ENCODE data around the gene PTTG1IP2.
"Not testable (repeated sequence)": the region's sequence is repeated elsewhere in the genome, so short reads cannot be mapped to it uniquely, and the experiment has no call there.

The PTTG1IP2 gene

GRCh38 chr7:90458104-90458503 is 11.3 kb upstream of the PTTG1IP2 start:
- no peak overlapping the region for H3K4me3 ChIP-seq (ENCODE audit: control insufficient read depth, low read depth, low read length)
- TF ChIP-seq CTCF (IDR thresholded peaks at IDR 0.05; ENCODE audit: control insufficient read depth, insufficient read depth, low read depth, low read length, missing control alignments), result no peak
- no peak for DNase-seq (ENCODE audit: low read depth)

GRCh38 chr7:90459888-90460287 is 9.6 kb upstream of the PTTG1IP2 start:
- peak; percentile 10 for TF ChIP-seq CTCF (IDR thresholded peaks at IDR 0.05; ENCODE audit: control insufficient read depth, insufficient read depth, low read depth, low read length, missing control alignments)
- DNase-seq (ENCODE audit: low read depth), result no peak
- H3K4me3 ChIP-seq (ENCODE audit: control insufficient read depth, low read depth, low read length), result no peak overlapping the region

- H3K4me3 ChIP-seq (ENCODE audit: control insufficient read depth, low read depth, low read length), result no peak overlapping the region
- TF ChIP-seq CTCF (IDR thresholded peaks at IDR 0.05; ENCODE audit: control insufficient read depth, insufficient read depth, low read depth, low read length, missing control alignments), result no peak
- DNase-seq (ENCODE audit: low read depth), result no peak
These were observed 8.2 kb upstream of the PTTG1IP2 start for GRCh38 chr7:90461219-90461618.

GRCh38 chr7:90463151-90463628 is 6.2 kb upstream of the PTTG1IP2 start:
- not testable (repeated sequence) for DNase-seq (ENCODE audit: low read depth); H3K4me3 ChIP-seq (ENCODE audit: control insufficient read depth, low read depth, low read length)

GRCh38 chr7:90465816-90466215 is 3.6 kb upstream of the PTTG1IP2 start:
- no peak for DNase-seq (ENCODE audit: low read depth)
- no peak overlapping the region for H3K4me3 ChIP-seq (ENCODE audit: control insufficient read depth, low read depth, low read length)
- no peak for TF ChIP-seq CTCF (IDR thresholded peaks at IDR 0.05; ENCODE audit: control insufficient read depth, insufficient read depth, low read depth, low read length, missing control alignments)

- H3K4me3 ChIP-seq (ENCODE audit: control insufficient read depth, low read depth, low read length), result no peak overlapping the region
- DNase-seq (ENCODE audit: low read depth), result no peak
- TF ChIP-seq CTCF (IDR thresholded peaks at IDR 0.05; ENCODE audit: control insufficient read depth, insufficient read depth, low read depth, low read length, missing control alignments), result no peak
These were observed 3.5 kb downstream of the PTTG1IP2 start for GRCh38 chr7:90472805-90473540.

GRCh38 chr7:90473814-90474213 is 4.4 kb downstream of the PTTG1IP2 start:
- no peak for TF ChIP-seq CTCF (IDR thresholded peaks at IDR 0.05; ENCODE audit: control insufficient read depth, insufficient read depth, low read depth, low read length, missing control alignments)
- DNase-seq (ENCODE audit: low read depth), result no peak
- no peak overlapping the region for H3K4me3 ChIP-seq (ENCODE audit: control insufficient read depth, low read depth, low read length)

Measured in AG09309 (cell line).